Suprapubic skin (tissue), 4 donors: ENCODE data around the gene JMJD1C.

Experiments
- EP300 ChIP-seq: sonication (generic); formaldehyde crosslinking; IDR thresholded peaks from one replicate; pipeline ENCODE4 v1.6.1; 2017; ENCODE audit warnings: antibody characterized with exemption
- POLR2A ChIP-seq, 2 donors: fragments of 450-650 bp; IDR thresholded peaks; one replicate each; pipeline ENCODE4 v1.6.1; 2017; ENCODE audit warnings: antibody characterized with exemption in 2 of 2, mild to moderate bottlenecking in 2 of 2, moderate library complexity in 2 of 2
- POLR2AphosphoS5 ChIP-seq, 3 donors: sonication (generic); formaldehyde crosslinking; IDR thresholded peaks; one replicate each; pipeline ENCODE4 v1.6.1; 2017; ENCODE audit warnings: antibody characterized with exemption in 3 of 3
- TF ChIP-seq, protein P1 (sequence below), 2 donors: fragments of 200-600 bp in 1 of 2; fragments of 450-650 bp in 1 of 2; sonication (generic) in 1 of 2; IDR thresholded peaks; one replicate each; pipeline ENCODE4 v1.5.1; 2016 to 2019; ENCODE audit warnings: antibody characterized with exemption in 2 of 2, mild to moderate bottlenecking in 1 of 2, moderate library complexity in 1 of 2

DNA sequence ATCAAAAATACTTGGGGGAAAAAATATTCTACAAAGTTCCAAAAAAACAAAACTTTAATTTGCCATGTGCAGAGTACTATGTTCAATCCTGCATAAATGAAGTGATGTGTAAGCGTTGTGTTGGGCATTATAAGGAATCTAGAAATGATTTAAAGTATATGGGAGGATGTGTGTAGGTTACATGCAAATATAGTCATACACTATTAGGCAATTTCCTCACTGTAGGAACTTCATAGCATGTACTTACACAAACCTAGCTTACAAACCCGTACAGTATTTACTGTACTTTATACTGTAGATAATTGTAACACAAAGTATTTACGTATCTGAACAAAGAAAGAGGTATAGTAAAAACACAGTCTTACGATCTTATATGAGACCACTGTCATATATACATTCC lies 260.4 kb downstream of the JMJD1C start:
- TF ChIP-seq POLR2AphosphoS5 (IDR thresholded peaks at IDR 0.05) (no peak), POLR2A (IDR thresholded peaks at IDR 0.05) (no peak), EP300 (no peak)
- TF ChIP-seq, protein P1, sequence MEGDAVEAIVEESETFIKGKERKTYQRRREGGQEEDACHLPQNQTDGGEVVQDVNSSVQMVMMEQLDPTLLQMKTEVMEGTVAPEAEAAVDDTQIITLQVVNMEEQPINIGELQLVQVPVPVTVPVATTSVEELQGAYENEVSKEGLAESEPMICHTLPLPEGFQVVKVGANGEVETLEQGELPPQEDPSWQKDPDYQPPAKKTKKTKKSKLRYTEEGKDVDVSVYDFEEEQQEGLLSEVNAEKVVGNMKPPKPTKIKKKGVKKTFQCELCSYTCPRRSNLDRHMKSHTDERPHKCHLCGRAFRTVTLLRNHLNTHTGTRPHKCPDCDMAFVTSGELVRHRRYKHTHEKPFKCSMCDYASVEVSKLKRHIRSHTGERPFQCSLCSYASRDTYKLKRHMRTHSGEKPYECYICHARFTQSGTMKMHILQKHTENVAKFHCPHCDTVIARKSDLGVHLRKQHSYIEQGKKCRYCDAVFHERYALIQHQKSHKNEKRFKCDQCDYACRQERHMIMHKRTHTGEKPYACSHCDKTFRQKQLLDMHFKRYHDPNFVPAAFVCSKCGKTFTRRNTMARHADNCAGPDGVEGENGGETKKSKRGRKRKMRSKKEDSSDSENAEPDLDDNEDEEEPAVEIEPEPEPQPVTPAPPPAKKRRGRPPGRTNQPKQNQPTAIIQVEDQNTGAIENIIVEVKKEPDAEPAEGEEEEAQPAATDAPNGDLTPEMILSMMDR (IDR thresholded peaks at IDR 0.05) = no peak
